HEK293 (cell line): ENCODE data around the gene SLC23A3.

Source experiments
- EGR2 ChIP-seq: fragments of 450-650 bp; formaldehyde crosslinking; IDR thresholded peaks from 2 replicates; pipeline ENCODE4 v1.5.1; 2016; ENCODE audit warnings: low read depth, missing biosample characterization, missing genetic modification characterization
- GLI4 ChIP-seq: fragments of 450-650 bp; formaldehyde crosslinking; IDR thresholded peaks from 2 replicates; pipeline ENCODE4 v1.5.1; 2016; ENCODE audit warnings: missing biosample characterization, missing genetic modification characterization
- GLIS1 ChIP-seq: fragments of 450-650 bp; formaldehyde crosslinking; IDR thresholded peaks from 2 replicates; pipeline ENCODE4 v1.5.1; 2016; ENCODE audit warnings: missing biosample characterization, missing genetic modification characterization
- HOXC10 ChIP-seq: sonication (generic); formaldehyde crosslinking; IDR thresholded peaks from 2 replicates; pipeline ENCODE4 v1.8.1; 2023; ENCODE audit warnings: mild to moderate bottlenecking, missing genetic modification reagents
- OSR2 ChIP-seq: fragments of 450-650 bp; formaldehyde crosslinking; IDR thresholded peaks from 2 replicates; pipeline ENCODE4 v1.5.1; 2016; ENCODE audit warnings: missing biosample characterization, missing genetic modification characterization
- PBX3 ChIP-seq: sonication (generic); formaldehyde crosslinking; IDR thresholded peaks from 2 replicates; pipeline ENCODE4 v1.8.1; 2022; ENCODE audit warnings: mild to moderate bottlenecking, moderate library complexity, missing genetic modification reagents
- PRDM1 ChIP-seq: fragments of 450-650 bp; formaldehyde crosslinking; IDR thresholded peaks from 2 replicates; pipeline ENCODE4; 2016; ENCODE audit warnings: missing biosample characterization, missing genetic modification characterization
- SALL2 ChIP-seq: fragments of 450-650 bp; formaldehyde crosslinking; IDR thresholded peaks from 2 replicates; pipeline ENCODE4 v1.5.0; 2017; ENCODE audit warnings: missing biosample characterization, mild to moderate bottlenecking, missing genetic modification characterization, borderline replicate concordance
- SP3 ChIP-seq: fragments of 450-650 bp; formaldehyde crosslinking; IDR thresholded peaks from 2 replicates; pipeline ENCODE4 v1.5.1; 2016; ENCODE audit warnings: missing biosample characterization, missing genetic modification characterization
- WT1 ChIP-seq: fragments of 450-650 bp; formaldehyde crosslinking; IDR thresholded peaks from 2 replicates; pipeline ENCODE4 v1.5.1; 2016; ENCODE audit warnings: missing biosample characterization, missing genetic modification characterization
- YY2 ChIP-seq: fragments of 450-650 bp; formaldehyde crosslinking; IDR thresholded peaks from 2 replicates; pipeline ENCODE4 v1.5.1; 2016; ENCODE audit warnings: missing biosample characterization, missing genetic modification characterization
- ZBTB48 ChIP-seq: fragments of 450-650 bp; formaldehyde crosslinking; IDR thresholded peaks from 2 replicates; pipeline ENCODE4 v1.5.1; 2016; ENCODE audit warnings: missing biosample characterization, missing genetic modification characterization
- ZFHX2 ChIP-seq: fragments of 450-650 bp; formaldehyde crosslinking; conservative IDR thresholded peaks from 2 replicates; pipeline ENCODE4 v1.5.1; 2016; ENCODE audit warnings: missing biosample characterization, missing genetic modification characterization
- ZNF114 ChIP-seq: fragments of 450-650 bp; formaldehyde crosslinking; IDR thresholded peaks from 2 replicates; pipeline ENCODE4 v1.5.0; 2017; ENCODE audit warnings: missing biosample characterization, missing genetic modification characterization
- ZNF138 ChIP-seq: fragments of 450-650 bp; formaldehyde crosslinking; IDR thresholded peaks from 2 replicates; pipeline ENCODE4 v1.5.1; 2016; ENCODE audit warnings: missing biosample characterization, missing genetic modification characterization, borderline replicate concordance
- ZNF174 ChIP-seq: fragments of 450-650 bp; formaldehyde crosslinking; IDR thresholded peaks from 2 replicates; pipeline ENCODE4 v1.5.0; 2017; ENCODE audit warnings: missing biosample characterization, mild to moderate bottlenecking, missing genetic modification characterization
- ZNF274 ChIP-seq, 2 experiments: fragments of 200-500 bp in 1 of 2; fragments of 450-650 bp in 1 of 2; sonication (Bioruptor generic) in 1 of 2; formaldehyde crosslinking in 1 of 2; IDR thresholded peaks; 2 replicates each; pipeline versions ENCODE4 v1.5.1 to v1.6.1; 2014 to 2016; ENCODE audit warnings: borderline replicate concordance in 1 of 2, inconsistent platforms in 1 of 2, low read length in 1 of 2, missing biosample characterization in 1 of 2, missing genetic modification characterization in 1 of 2
- ZNF366 ChIP-seq: fragments of 450-650 bp; formaldehyde crosslinking; conservative IDR thresholded peaks from 2 replicates; pipeline ENCODE4 v1.5.1; 2016; ENCODE audit warnings: missing biosample characterization, missing genetic modification characterization
- ZNF488 ChIP-seq: fragments of 450-650 bp; formaldehyde crosslinking; IDR thresholded peaks from 2 replicates; pipeline ENCODE4 v1.5.1; 2016; ENCODE audit warnings: missing biosample characterization, missing genetic modification characterization
- ZNF518A ChIP-seq: fragments of 450-650 bp; formaldehyde crosslinking; conservative IDR thresholded peaks from 2 replicates; pipeline ENCODE4 v1.5.1; 2016; ENCODE audit warnings: low read depth, missing biosample characterization, missing genetic modification characterization
- ZNF747 ChIP-seq: fragments of 450-650 bp; formaldehyde crosslinking; IDR thresholded peaks from 2 replicates; pipeline ENCODE4 v1.5.1; 2016; ENCODE audit warnings: missing biosample characterization, missing genetic modification characterization
- ZNF76 ChIP-seq: fragments of 450-650 bp; formaldehyde crosslinking; IDR thresholded peaks from 2 replicates; pipeline ENCODE4; 2016; ENCODE audit warnings: low read depth, missing biosample characterization, missing genetic modification characterization, borderline replicate concordance
- ZNF843 ChIP-seq: fragments of 450-650 bp; formaldehyde crosslinking; IDR thresholded peaks from 2 replicates; pipeline ENCODE4 v1.5.1; 2016; ENCODE audit warnings: missing biosample characterization, missing genetic modification characterization
- TF ChIP-seq, protein P1 (sequence below): fragments of 450-650 bp; formaldehyde crosslinking; IDR thresholded peaks from 2 replicates; pipeline ENCODE4 v1.5.1; 2016; ENCODE audit warnings: missing biosample characterization, missing genetic modification characterization, low read depth
- TF ChIP-seq, protein P2 (sequence below): fragments of 450-650 bp; formaldehyde crosslinking; IDR thresholded peaks from 2 replicates; pipeline ENCODE4 v1.5.1; 2017; ENCODE audit warnings: missing biosample characterization, missing genetic modification characterization
- TF ChIP-seq, protein P3 (sequence below): fragments of 450-650 bp; formaldehyde crosslinking; IDR thresholded peaks from 2 replicates; pipeline ENCODE4 v1.5.1; 2017; ENCODE audit warnings: missing biosample characterization, missing genetic modification characterization

Gene SLC23A3

GRCh38 chr2:219218732-219219701 lies 49.2 kb upstream of the SLC23A3 start, which contains the start of gene ABCB6 (continued):
- TF ChIP-seq, protein P1, sequence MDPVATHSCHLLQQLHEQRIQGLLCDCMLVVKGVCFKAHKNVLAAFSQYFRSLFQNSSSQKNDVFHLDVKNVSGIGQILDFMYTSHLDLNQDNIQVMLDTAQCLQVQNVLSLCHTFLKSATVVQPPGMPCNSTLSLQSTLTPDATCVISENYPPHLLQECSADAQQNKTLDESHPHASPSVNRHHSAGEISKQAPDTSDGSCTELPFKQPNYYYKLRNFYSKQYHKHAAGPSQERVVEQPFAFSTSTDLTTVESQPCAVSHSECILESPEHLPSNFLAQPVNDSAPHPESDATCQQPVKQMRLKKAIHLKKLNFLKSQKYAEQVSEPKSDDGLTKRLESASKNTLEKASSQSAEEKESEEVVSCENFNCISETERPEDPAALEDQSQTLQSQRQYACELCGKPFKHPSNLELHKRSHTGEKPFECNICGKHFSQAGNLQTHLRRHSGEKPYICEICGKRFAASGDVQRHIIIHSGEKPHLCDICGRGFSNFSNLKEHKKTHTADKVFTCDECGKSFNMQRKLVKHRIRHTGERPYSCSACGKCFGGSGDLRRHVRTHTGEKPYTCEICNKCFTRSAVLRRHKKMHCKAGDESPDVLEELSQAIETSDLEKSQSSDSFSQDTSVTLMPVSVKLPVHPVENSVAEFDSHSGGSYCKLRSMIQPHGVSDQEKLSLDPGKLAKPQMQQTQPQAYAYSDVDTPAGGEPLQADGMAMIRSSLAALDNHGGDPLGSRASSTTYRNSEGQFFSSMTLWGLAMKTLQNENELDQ: no peak
- TF ChIP-seq ZNF747 (tag by site-specific recombination) (no peak), ZNF843 (tag by site-specific recombination) (0 out of 2 replicates have a peak, but pooled peaks have one; percentile 21), ZNF366 (tag by site-specific recombination) (0 out of 2 replicates have a peak, but pooled peaks have one; percentile 28), SALL2 (no peak), YY2 (tag by site-specific recombination) (no peak), ZBTB48 (peak; percentile 3), ZNF114 (tag by site-specific recombination) (no peak), ZNF138 (tag by site-specific recombination) (no peak), GLIS1 (tag by site-specific recombination) (no peak), PBX3 (CRISPR knock-in tag) (peak; percentile 70; the same call in 1 of the 2 replicates), ZNF488 (tag by site-specific recombination) (no peak), OSR2 (no peak), ZNF518A (tag by site-specific recombination) (no peak), ZNF274 (IDR thresholded peaks at IDR 0.05; ENCODE audit: low read length) (no peak), ZNF274 (tag by site-specific recombination; IDR thresholded peaks at IDR 0.05; ENCODE audit: borderline replicate concordance) (no peak), PRDM1 (no peak), SP3 (peak; percentile 45), WT1 (tag by site-specific recombination) (no peak), ZNF174 (tag by site-specific recombination) (no peak), GLI4 (tag by site-specific recombination) (no peak), ZNF76 (peak; percentile 49; the same call in 1 of the 2 replicates), EGR2 (tag by site-specific recombination) (0 out of 2 replicates have a peak, but pooled peaks have one; percentile 21), HOXC10 (CRISPR knock-in tag) (no peak), ZFHX2 (peak; percentile 75)
- TF ChIP-seq, protein P2, sequence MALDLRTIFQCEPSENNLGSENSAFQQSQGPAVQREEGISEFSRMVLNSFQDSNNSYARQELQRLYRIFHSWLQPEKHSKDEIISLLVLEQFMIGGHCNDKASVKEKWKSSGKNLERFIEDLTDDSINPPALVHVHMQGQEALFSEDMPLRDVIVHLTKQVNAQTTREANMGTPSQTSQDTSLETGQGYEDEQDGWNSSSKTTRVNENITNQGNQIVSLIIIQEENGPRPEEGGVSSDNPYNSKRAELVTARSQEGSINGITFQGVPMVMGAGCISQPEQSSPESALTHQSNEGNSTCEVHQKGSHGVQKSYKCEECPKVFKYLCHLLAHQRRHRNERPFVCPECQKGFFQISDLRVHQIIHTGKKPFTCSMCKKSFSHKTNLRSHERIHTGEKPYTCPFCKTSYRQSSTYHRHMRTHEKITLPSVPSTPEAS (tag by site-specific recombination): no peak
- TF ChIP-seq, protein P3, sequence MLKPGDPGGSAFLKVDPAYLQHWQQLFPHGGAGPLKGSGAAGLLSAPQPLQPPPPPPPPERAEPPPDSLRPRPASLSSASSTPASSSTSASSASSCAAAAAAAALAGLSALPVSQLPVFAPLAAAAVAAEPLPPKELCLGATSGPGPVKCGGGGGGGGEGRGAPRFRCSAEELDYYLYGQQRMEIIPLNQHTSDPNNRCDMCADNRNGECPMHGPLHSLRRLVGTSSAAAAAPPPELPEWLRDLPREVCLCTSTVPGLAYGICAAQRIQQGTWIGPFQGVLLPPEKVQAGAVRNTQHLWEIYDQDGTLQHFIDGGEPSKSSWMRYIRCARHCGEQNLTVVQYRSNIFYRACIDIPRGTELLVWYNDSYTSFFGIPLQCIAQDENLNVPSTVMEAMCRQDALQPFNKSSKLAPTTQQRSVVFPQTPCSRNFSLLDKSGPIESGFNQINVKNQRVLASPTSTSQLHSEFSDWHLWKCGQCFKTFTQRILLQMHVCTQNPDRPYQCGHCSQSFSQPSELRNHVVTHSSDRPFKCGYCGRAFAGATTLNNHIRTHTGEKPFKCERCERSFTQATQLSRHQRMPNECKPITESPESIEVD (tag by site-specific recombination): no peak
